CD14-positive monocyte (primary cell): ENCODE results near the gene NCAM1. TPM values are rescaled to one million over a fixed set of nuclear protein-coding genes. Genes with fewer than 3 reads are reported as not detected.

Experiments used
- DNase-seq, 3 donors: peaks; one replicate each; pipeline ENCODE4 v3.0.0-alpha.2; 2011 to 2022
- H2AFZ ChIP-seq: 2 replicates; pipeline ENCODE4 v1.6.0; 2012; ENCODE audit warnings: mild to moderate bottlenecking, low read depth, low read length, inconsistent platforms; ENCODE audit not compliant: insufficient read depth, poor library complexity, severe bottlenecking
- H3K27ac ChIP-seq, 2 donors: 1 replicate in 1 of 2; 2 replicates in 1 of 2; pipeline ENCODE4 v1.5.1; 2012 to 2013; ENCODE audit warnings: low read length in 2 of 2, control low read depth in 1 of 2, inconsistent platforms in 1 of 2, low read depth in 1 of 2, mild to moderate bottlenecking in 1 of 2
- H3K27me3 ChIP-seq, 2 donors: one replicate each; pipeline versions ENCODE4 v1.6.0 to v1.6.1; 2011 to 2013; ENCODE audit warnings: low read length in 2 of 2; ENCODE audit not compliant: control insufficient read depth in 2 of 2, insufficient read depth in 2 of 2
- H3K36me3 ChIP-seq, 2 donors: replicated peaks in 1 of 2; 1 replicate in 1 of 2; 2 replicates in 1 of 2; pipeline versions ENCODE4 v1.5.1 to v1.6.1; 2012 to 2013; ENCODE audit warnings: low read length in 2 of 2, control low read depth in 1 of 2, inconsistent platforms in 1 of 2, mild to moderate bottlenecking in 1 of 2; ENCODE audit not compliant: insufficient read depth in 2 of 2, control insufficient read depth in 1 of 2
- H3K4me1 ChIP-seq, 2 donors: 1 replicate in 1 of 2; 2 replicates in 1 of 2; pipeline versions ENCODE4 v1.5.1 to v1.6.1; 2012 to 2013; ENCODE audit warnings: low read length in 2 of 2, control low read depth in 1 of 2, inconsistent platforms in 1 of 2, mild to moderate bottlenecking in 1 of 2, moderate library complexity in 1 of 2; ENCODE audit not compliant: insufficient read depth in 2 of 2, control insufficient read depth in 1 of 2
- H3K4me2 ChIP-seq: replicated peaks from 2 replicates; pipeline ENCODE3; 2012; ENCODE audit warnings: low read length, moderate library complexity, mild to moderate bottlenecking; ENCODE audit not compliant: poor library complexity, severe bottlenecking; ENCODE audit errors: extremely low read depth
- H3K4me3 ChIP-seq, 3 experiments: fragments of 200-600 bp in 1 of 3; sonication (generic) in 1 of 3; replicated peaks in 1 of 3; 1 replicate in 2 of 3; 2 replicates in 1 of 3; pipeline ENCODE4 v1.5.1; 2011 to 2013; ENCODE audit warnings: low read length in 3 of 3, mild to moderate bottlenecking in 3 of 3, control low read depth in 2 of 3, low read depth in 2 of 3, inconsistent platforms in 1 of 3, moderate library complexity in 1 of 3
- H3K79me2 ChIP-seq: 2 replicates; pipeline ENCODE4 v1.6.0; 2012; ENCODE audit warnings: mild to moderate bottlenecking, control low read depth, inconsistent platforms, low read length, moderate library complexity; ENCODE audit not compliant: insufficient read depth
- H3K9ac ChIP-seq: 2 replicates; pipeline ENCODE4 v1.6.0; 2017; ENCODE audit warnings: low read length, mild to moderate bottlenecking; ENCODE audit not compliant: insufficient read depth, poor library complexity, severe bottlenecking
- H3K9me3 ChIP-seq, 2 donors: replicated peaks in 1 of 2; 1 replicate in 1 of 2; 2 replicates in 1 of 2; pipeline versions ENCODE4 v1.5.1 to v1.6.1; 2012 to 2013; ENCODE audit warnings: low read length in 2 of 2, control low read depth in 1 of 2; ENCODE audit not compliant: control insufficient read depth in 1 of 2, insufficient read depth in 1 of 2
- H4K20me1 ChIP-seq: 2 replicates; pipeline ENCODE4 v1.6.0; 2012; ENCODE audit warnings: mild to moderate bottlenecking, low read length, control low read depth, moderate library complexity; ENCODE audit not compliant: insufficient read depth
- H3K27ac Mint-ChIP-seq, 7 donors: one replicate each; pipeline ENCODE4 v1.8.0; 2020; ENCODE audit warnings: mild to moderate bottlenecking in 7 of 7, mixed read lengths in 7 of 7, moderate library complexity in 6 of 7, inconsistent platforms in 2 of 7
- H3K27me3 Mint-ChIP-seq, 3 donors: one replicate each; pipeline ENCODE4 v1.8.0; 2021 to 2022; ENCODE audit warnings: low read depth in 3 of 3, mild to moderate bottlenecking in 3 of 3, mixed read lengths in 3 of 3, moderate library complexity in 3 of 3, inconsistent platforms in 1 of 3
- H3K36me3 Mint-ChIP-seq, 2 donors: one replicate each; pipeline ENCODE4 v1.8.0; 2020; ENCODE audit warnings: mixed read lengths in 2 of 2, inconsistent platforms in 1 of 2, mild to moderate bottlenecking in 1 of 2
- H3K4me1 Mint-ChIP-seq: one replicate; pipeline ENCODE4 v1.8.0; 2020; ENCODE audit warnings: mild to moderate bottlenecking, mixed read lengths
- H3K4me3 Mint-ChIP-seq, 2 donors: one replicate each; pipeline ENCODE4 v1.8.0; 2020; ENCODE audit warnings: mild to moderate bottlenecking in 2 of 2, mixed read lengths in 2 of 2, moderate library complexity in 1 of 2
- H3K9me3 Mint-ChIP-seq, 7 donors: one replicate each; pipeline ENCODE4 v1.8.0; 2020 to 2022; ENCODE audit warnings: mixed read lengths in 7 of 7, mild to moderate bottlenecking in 6 of 7, moderate library complexity in 6 of 7, inconsistent platforms in 2 of 7
- WGBS: methylation state at CpG from one replicate; pipeline ENCODE4 v1.1.5; 2013; ENCODE audit warnings: missing lambda C conversion rate; ENCODE audit not compliant: insufficient coverage; 5-methylcytosine and 5-hydroxymethylcytosine counted together
- intact Hi-C, 2 donors: fragments of 100-400 bp; cut with micrococcal nuclease; formaldehyde crosslinking; loops; one replicate each; pipeline versions ENCODE4 v1.15.0 to v1.15.1; 2023
- polyA plus RNA-seq, 3 donors: library from polyadenylated mRNA; depleted of rRNA in 1 of 3; unstranded in 2 of 3; stranded (reverse) in 1 of 3; fragments of 300-500 nt in 2 of 3; fragments of >200 nt in 1 of 3; fragmentation: Illumina TruSeq in 2 of 3; gene quantifications; 1 replicate in 2 of 3; 2 replicates in 1 of 3; pipeline ENCODE4 v1.2.3, GENCODE V29; 2012 to 2021
- TF ChIP-seq, protein P1 (sequence below): fragments of 200-600 bp; IDR thresholded peaks from one replicate; pipeline ENCODE4 v1.8.0; 2022; ENCODE audit warnings: antibody characterized with exemption, mild to moderate bottlenecking

Gene NCAM1
- polyA plus RNA-seq, 3 donors, result 0.65 to 0.69 TPM; not detected in 1

DNA sequence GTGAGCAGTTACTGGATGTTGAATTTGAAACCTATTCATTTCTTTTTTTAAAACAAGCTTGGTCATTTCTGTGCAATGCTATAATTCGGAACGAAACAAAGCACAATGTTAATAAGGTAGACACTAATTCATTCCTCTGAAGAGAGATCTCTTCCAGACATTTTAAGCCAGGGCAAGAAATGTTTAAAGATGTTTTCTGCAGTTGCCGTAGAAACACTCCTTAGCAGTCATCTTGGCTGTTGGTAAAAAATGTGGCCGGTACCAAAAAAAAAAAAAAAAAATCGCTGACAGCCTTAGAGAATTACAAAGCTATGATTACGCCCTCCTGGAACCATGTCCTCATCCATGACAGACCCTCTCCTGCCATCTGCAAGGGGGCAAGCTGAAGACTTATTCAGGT, 286.7 kb downstream of the NCAM1 start:
- H3K4me3 ChIP-seq, result no peak overlapping the region
- peaks cover 11 to 19% of the 10 kb centered on the region in 2 donors for H3K27me3 ChIP-seq
- H3K27ac Mint-ChIP-seq, result no peak overlapping the region
- peaks cover 0 to 2% of the 10 kb centered on the region in 2 donors for H3K4me1 ChIP-seq
- no peak overlapping the region for H3K9ac ChIP-seq
- no peak overlapping the region for H3K4me2 ChIP-seq
- no peaks in the 10 kb centered on the region for H3K36me3 Mint-ChIP-seq
- H3K36me3 ChIP-seq, result no peaks in the 10 kb centered on the region
- no peaks in the 10 kb centered on the region for H4K20me1 ChIP-seq
- H3K27ac ChIP-seq, result no peak overlapping the region
- no peak for DNase-seq
- peaks cover 16 to 34% (median 20%) of the 10 kb centered on the region in 3 donors for H3K27me3 Mint-ChIP-seq
- no peak overlapping the region for H3K4me3 Mint-ChIP-seq
- peaks cover 0 to 4% (median 0%) of the 10 kb centered on the region in 7 donors for H3K9me3 Mint-ChIP-seq
- peaks cover 8% of the 10 kb centered on the region for H3K4me1 Mint-ChIP-seq
- WGBS, result 100% methylated on average over 1 of the region's 6 CpGs
- H3K79me2 ChIP-seq, result no peaks in the 10 kb centered on the region
- TF ChIP-seq, protein P1, sequence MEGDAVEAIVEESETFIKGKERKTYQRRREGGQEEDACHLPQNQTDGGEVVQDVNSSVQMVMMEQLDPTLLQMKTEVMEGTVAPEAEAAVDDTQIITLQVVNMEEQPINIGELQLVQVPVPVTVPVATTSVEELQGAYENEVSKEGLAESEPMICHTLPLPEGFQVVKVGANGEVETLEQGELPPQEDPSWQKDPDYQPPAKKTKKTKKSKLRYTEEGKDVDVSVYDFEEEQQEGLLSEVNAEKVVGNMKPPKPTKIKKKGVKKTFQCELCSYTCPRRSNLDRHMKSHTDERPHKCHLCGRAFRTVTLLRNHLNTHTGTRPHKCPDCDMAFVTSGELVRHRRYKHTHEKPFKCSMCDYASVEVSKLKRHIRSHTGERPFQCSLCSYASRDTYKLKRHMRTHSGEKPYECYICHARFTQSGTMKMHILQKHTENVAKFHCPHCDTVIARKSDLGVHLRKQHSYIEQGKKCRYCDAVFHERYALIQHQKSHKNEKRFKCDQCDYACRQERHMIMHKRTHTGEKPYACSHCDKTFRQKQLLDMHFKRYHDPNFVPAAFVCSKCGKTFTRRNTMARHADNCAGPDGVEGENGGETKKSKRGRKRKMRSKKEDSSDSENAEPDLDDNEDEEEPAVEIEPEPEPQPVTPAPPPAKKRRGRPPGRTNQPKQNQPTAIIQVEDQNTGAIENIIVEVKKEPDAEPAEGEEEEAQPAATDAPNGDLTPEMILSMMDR, result no peak
- intact Hi-C loops, result no loop called here
- no peak overlapping the region for H2AFZ ChIP-seq
- no peaks in the 10 kb centered on the region for H3K9me3 ChIP-seq

- intact Hi-C loops, result no loop called here
- Histone ChIP-seq H3K4me1 (no peaks in the 10 kb centered on the region), H2AFZ (no peak overlapping the region), H3K9me3 (no peaks in the 10 kb centered on the region), H3K4me3 (no peak overlapping the region), H3K36me3 (no peaks in the 10 kb centered on the region), H3K27me3 (peaks cover 3 to 10% of the 10 kb centered on the region in 2 donors), H4K20me1 (no peaks in the 10 kb centered on the region), H3K79me2 (no peaks in the 10 kb centered on the region), H3K9ac (no peak overlapping the region), H3K27ac (no peak overlapping the region), H3K4me2 (no peak overlapping the region)
- H3K27ac Mint-ChIP-seq, result peak overlapping the region in 1 of 7 donors; percentile 23
- no peaks in the 10 kb centered on the region for H3K36me3 Mint-ChIP-seq
- H3K27me3 Mint-ChIP-seq, result peaks cover 11 to 25% (median 12%) of the 10 kb centered on the region in 3 donors
- H3K9me3 Mint-ChIP-seq, result peaks cover 0 to 4% (median 0%) of the 10 kb centered on the region in 7 donors
- H3K4me3 Mint-ChIP-seq, result no peak overlapping the region
- 80% methylated on average over 8 of the region's 11 CpGs for WGBS
- no peaks in the 10 kb centered on the region for H3K4me1 Mint-ChIP-seq
- no peak for DNase-seq
- TF ChIP-seq, protein P1, result no peak
Measured at GRCh38 chr11:113248702-113249490, 287.7 kb downstream of the NCAM1 start.
